Measurements from ENCODE around the gene EPHA1. TPM values are rescaled to one million over a fixed set of nuclear protein-coding genes. Genes with fewer than 3 reads are reported as not detected.
A peak's percentile ranks its signal among the peaks of the same experiment; 100 is the strongest.

Gene EPHA1
- 42.5 TPM for polyA plus RNA-seq
- long read RNA-seq, donor 1, partial matches to known transcripts: 0 of 1 reads
- long read RNA-seq, donor 1, other reads (novel, unspliced or antisense): 0 of 1 reads
- long read RNA-seq, donor 2, transcript EPHA1-201 (18 exons, 3,363 nt): major isoform, 6 of 19 reads
- long read RNA-seq, donor 2, partial matches to known transcripts: 13 of 19 reads
- long read RNA-seq, donor 2, other reads (novel, unspliced or antisense): 0 of 19 reads
- long read RNA-seq, donor 3, transcript EPHA1-201 (18 exons, 3,363 nt): major isoform, 9 of 9 reads
- long read RNA-seq, donor 3, partial matches to known transcripts: 0 of 9 reads
- long read RNA-seq, donor 3, other reads (novel, unspliced or antisense): 0 of 9 reads
- long read RNA-seq, donor 4: 0 reads
- long read RNA-seq, donor 5, partial matches to known transcripts: 0 of 3 reads
- long read RNA-seq, donor 5, other reads (novel, unspliced or antisense): 0 of 3 reads
- long read RNA-seq, donor 6, partial matches to known transcripts: 0 of 2 reads
- long read RNA-seq, donor 6, other reads (novel, unspliced or antisense): 0 of 2 reads
- long read RNA-seq, donor 7, partial matches to known transcripts: 104 of 116 reads
- long read RNA-seq, donor 7, other reads (novel, unspliced or antisense): 12 of 116 reads
- long read RNA-seq, donor 8, transcript EPHA1-201 (18 exons, 3,363 nt): major isoform, 8 of 22 reads
- long read RNA-seq, donor 8, partial matches to known transcripts: 13 of 22 reads
- long read RNA-seq, donor 8, other reads (novel, unspliced or antisense): 0 of 22 reads
- long read RNA-seq, donor 9, partial matches to known transcripts: 5 of 9 reads
- long read RNA-seq, donor 9, other reads (novel, unspliced or antisense): 0 of 9 reads
- long read RNA-seq, donor 10, transcript EPHA1-201 (18 exons, 3,363 nt): major isoform, 5 of 138 reads
- long read RNA-seq, donor 10, partial matches to known transcripts: 133 of 138 reads
- long read RNA-seq, donor 10, other reads (novel, unspliced or antisense): 0 of 138 reads
- long read RNA-seq, donor 11, transcript EPHA1-201 (18 exons, 3,363 nt): major isoform, 5 of 5 reads
- long read RNA-seq, donor 11, partial matches to known transcripts: 0 of 5 reads
- long read RNA-seq, donor 11, other reads (novel, unspliced or antisense): 0 of 5 reads

- no CpG with 5 or more reads among the region's 39 CpGs for WGBS (ENCODE audit: insufficient coverage, low lambda C conversion rate)
- DNase-seq: peak in 1 of 2 donors; percentile 80
- no peaks in the 10 kb centered on the region for H3K9me3 ChIP-seq (ENCODE audit: control insufficient read depth, low read depth, low read length)
- H3K4me3 ChIP-seq (ENCODE audit: low read length): peak within 1 kb of the TSS; percentile 58
- H3K27ac ChIP-seq (ENCODE audit: low read length): peak within 1 kb of the TSS; percentile 39
- H3K4me1 ChIP-seq (ENCODE audit: control insufficient read depth, insufficient read depth, low read length): peaks cover 39% of the 10 kb centered on the region
- H3K36me3 ChIP-seq (ENCODE audit: control insufficient read depth, insufficient read depth, low read length): no peaks in the 10 kb centered on the region
- no peaks in the 10 kb centered on the region for H3K27me3 ChIP-seq (ENCODE audit: control insufficient read depth, insufficient read depth, low read length)
Observed at GRCh38 chr7:143408686-143409561, at the start of gene EPHA1. Gene EPHA1 (minus strand): TSS chr7:143408856. CDS start chr7:143408805, 51 bp downstream.

GRCh38 chr7:143458263-143458662, 49.6 kb upstream of the EPHA1 start:
- Histone ChIP-seq H3K4me1 (ENCODE audit: control insufficient read depth, insufficient read depth, low read length) (no peaks in the 10 kb centered on the region), H3K27me3 (ENCODE audit: control insufficient read depth, insufficient read depth, low read length) (no peaks in the 10 kb centered on the region), H3K36me3 (ENCODE audit: control insufficient read depth, insufficient read depth, low read length) (no peaks in the 10 kb centered on the region), H3K4me3 (ENCODE audit: low read length) (no peak overlapping the region), H3K9me3 (ENCODE audit: control insufficient read depth, low read depth, low read length) (no peaks in the 10 kb centered on the region), H3K27ac (ENCODE audit: low read length) (no peak overlapping the region)
- no peak for DNase-seq
- WGBS (ENCODE audit: insufficient coverage, low lambda C conversion rate): no CpG with 5 or more reads among the region's 3 CpGs

DNA sequence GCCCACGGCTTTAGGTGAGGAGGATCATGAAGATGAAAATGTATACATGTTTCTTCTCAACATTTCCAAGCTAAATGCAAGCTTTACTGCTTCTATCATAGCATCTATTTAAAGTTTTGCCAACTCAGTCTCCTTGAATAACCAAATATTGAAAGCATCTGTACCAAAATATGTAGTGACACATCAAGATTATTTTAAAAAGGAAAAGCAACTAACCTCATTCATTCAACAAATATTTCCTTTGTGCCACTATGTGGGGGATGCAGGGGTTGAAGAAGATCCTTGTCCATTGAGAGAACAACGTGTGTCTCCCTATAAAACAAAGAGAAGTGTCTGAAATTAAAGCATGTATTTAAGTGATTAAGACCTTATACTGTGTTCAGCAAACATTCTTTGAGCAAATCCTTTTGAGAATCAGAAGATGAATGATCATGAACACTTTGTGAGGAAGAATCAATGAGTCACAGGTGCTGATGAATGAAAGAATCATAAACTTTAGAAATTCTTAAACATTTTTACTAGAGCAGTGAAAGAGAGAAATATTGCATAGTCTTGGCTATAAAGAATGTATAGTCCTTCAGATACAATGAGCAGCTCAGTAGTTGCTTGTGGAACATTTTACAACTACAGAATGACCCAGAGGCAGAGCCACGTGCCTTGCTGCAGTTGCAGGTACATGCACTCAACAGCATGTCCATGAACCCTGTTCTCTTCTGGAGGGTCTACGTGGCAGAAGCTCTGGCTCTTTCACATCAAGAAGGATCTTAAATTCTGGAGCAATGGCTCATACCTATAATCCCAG, 48.5 kb upstream of the EPHA1 start:
- Histone ChIP-seq H3K4me3 (ENCODE audit: low read length) (no peak overlapping the region), H3K4me1 (ENCODE audit: control insufficient read depth, insufficient read depth, low read length) (no peaks in the 10 kb centered on the region), H3K27ac (ENCODE audit: low read length) (no peak overlapping the region), H3K27me3 (ENCODE audit: control insufficient read depth, insufficient read depth, low read length) (no peaks in the 10 kb centered on the region), H3K36me3 (ENCODE audit: control insufficient read depth, insufficient read depth, low read length) (no peaks in the 10 kb centered on the region), H3K9me3 (ENCODE audit: control insufficient read depth, low read depth, low read length) (no peaks in the 10 kb centered on the region)
- 63% methylated on average over 2 of the region's 4 CpGs for WGBS (ENCODE audit: insufficient coverage, low lambda C conversion rate)
- DNase-seq: no peak

DNA sequence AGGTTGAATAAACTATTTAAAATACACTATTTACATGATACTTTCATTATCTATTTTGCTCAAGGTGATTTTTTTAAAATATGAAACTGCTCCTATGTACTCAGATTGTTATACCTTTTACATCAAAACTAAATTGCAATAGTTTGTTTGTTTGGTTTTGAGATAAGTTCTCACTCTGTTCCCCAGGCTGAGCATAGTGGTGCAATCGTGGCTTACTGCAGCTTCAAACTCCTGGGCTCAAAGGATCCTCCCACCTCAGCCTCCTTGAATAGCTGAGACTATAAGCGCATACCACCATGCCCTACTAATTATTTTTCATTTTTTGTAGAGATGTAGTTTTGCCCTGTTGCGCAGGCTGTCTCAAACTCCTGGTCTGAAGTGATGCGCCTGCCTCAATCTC, 47.3 kb upstream of the EPHA1 start:
- Histone ChIP-seq H3K27me3 (ENCODE audit: control insufficient read depth, insufficient read depth, low read length) (no peaks in the 10 kb centered on the region), H3K27ac (ENCODE audit: low read length) (no peak overlapping the region), H3K9me3 (ENCODE audit: control insufficient read depth, low read depth, low read length) (no peaks in the 10 kb centered on the region), H3K4me3 (ENCODE audit: low read length) (no peak overlapping the region), H3K4me1 (ENCODE audit: control insufficient read depth, insufficient read depth, low read length) (no peaks in the 10 kb centered on the region), H3K36me3 (ENCODE audit: control insufficient read depth, insufficient read depth, low read length) (no peaks in the 10 kb centered on the region)
- no CpG with 5 or more reads among the region's 4 CpGs for WGBS (ENCODE audit: insufficient coverage, low lambda C conversion rate)
- no peak for DNase-seq

DNA sequence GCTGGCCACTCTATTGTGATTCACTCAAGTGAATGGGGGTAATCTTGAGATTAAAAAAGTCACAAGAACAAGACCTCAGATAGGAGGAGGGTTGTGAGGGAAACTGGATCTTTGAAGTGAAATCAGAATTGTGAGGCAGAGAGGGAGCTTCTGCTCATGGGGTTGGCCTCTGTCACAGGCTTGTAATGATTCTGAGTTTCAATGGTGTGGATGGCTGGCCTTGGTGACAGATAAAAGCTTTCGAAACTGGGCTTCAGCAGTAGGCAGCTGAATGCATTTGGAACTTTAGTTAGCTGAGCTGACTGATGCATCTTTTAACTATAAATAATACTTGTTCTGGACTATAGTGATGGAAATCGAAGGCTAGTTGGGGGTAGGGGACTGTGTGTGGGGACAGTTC, 46.8 kb upstream of the EPHA1 start:
- Histone ChIP-seq H3K36me3 (ENCODE audit: control insufficient read depth, insufficient read depth, low read length) (no peaks in the 10 kb centered on the region), H3K4me3 (ENCODE audit: low read length) (no peak overlapping the region), H3K27me3 (ENCODE audit: control insufficient read depth, insufficient read depth, low read length) (no peaks in the 10 kb centered on the region), H3K27ac (ENCODE audit: low read length) (no peak overlapping the region), H3K9me3 (ENCODE audit: control insufficient read depth, low read depth, low read length) (no peaks in the 10 kb centered on the region), H3K4me1 (ENCODE audit: control insufficient read depth, insufficient read depth, low read length) (no peaks in the 10 kb centered on the region)
- DNase-seq: no peak
- 100% methylated on average over 1 of the region's 2 CpGs for WGBS (ENCODE audit: insufficient coverage, low lambda C conversion rate)

DNA sequence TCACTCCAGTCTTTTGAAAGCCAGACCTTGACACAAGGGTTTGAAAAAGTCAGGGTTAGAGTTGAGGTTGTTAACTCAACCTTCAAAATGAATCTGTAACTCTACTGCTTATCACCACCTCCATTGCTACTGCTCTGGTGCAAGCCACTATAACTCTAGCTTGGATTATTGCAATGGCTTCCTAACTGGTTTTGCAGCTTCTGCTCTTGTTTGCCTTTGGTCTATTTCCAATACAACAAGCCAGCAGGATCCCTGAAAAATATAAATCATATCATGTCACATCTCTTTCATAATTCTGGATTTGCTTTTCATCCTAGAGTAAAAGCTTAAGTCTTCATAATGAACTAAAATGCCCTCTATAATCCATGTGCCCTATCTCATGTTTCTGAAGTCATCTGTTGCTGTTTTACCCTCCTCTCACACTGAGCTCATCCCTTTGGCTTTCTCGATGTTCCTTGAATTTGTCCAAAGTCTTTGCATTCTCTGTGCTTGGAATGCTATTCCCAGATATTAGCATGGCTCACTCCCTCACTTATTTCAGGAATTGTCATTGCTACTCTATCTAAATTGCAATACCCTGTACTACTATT, 45.5 kb upstream of the EPHA1 start:
- no peaks in the 10 kb centered on the region for H3K9me3 ChIP-seq (ENCODE audit: control insufficient read depth, low read depth, low read length)
- 100% methylated on average over 1 of the region's 1 CpG for WGBS (ENCODE audit: insufficient coverage, low lambda C conversion rate)
- no peaks in the 10 kb centered on the region for H3K27me3 ChIP-seq (ENCODE audit: control insufficient read depth, insufficient read depth, low read length)
- no peak overlapping the region for H3K27ac ChIP-seq (ENCODE audit: low read length)
- no peaks in the 10 kb centered on the region for H3K36me3 ChIP-seq (ENCODE audit: control insufficient read depth, insufficient read depth, low read length)
- H3K4me3 ChIP-seq (ENCODE audit: low read length): no peak overlapping the region
- DNase-seq: no peak
- no peaks in the 10 kb centered on the region for H3K4me1 ChIP-seq (ENCODE audit: control insufficient read depth, insufficient read depth, low read length)

GRCh38 chr7:143452495-143452894, 43.8 kb upstream of the EPHA1 start:
- Histone ChIP-seq H3K27me3 (ENCODE audit: control insufficient read depth, insufficient read depth, low read length) (peaks cover 2% of the 10 kb centered on the region), H3K4me1 (ENCODE audit: control insufficient read depth, insufficient read depth, low read length) (no peaks in the 10 kb centered on the region), H3K27ac (ENCODE audit: low read length) (no peak overlapping the region), H3K4me3 (ENCODE audit: low read length) (no peak overlapping the region), H3K36me3 (ENCODE audit: control insufficient read depth, insufficient read depth, low read length) (no peaks in the 10 kb centered on the region), H3K9me3 (ENCODE audit: control insufficient read depth, low read depth, low read length) (no peaks in the 10 kb centered on the region)
- WGBS (ENCODE audit: insufficient coverage, low lambda C conversion rate): no CpG with 5 or more reads among the region's 2 CpGs
- DNase-seq: no peak

- no peak overlapping the region for H3K4me3 ChIP-seq (ENCODE audit: low read length)
- no peaks in the 10 kb centered on the region for H3K4me1 ChIP-seq (ENCODE audit: control insufficient read depth, insufficient read depth, low read length)
- H3K27ac ChIP-seq (ENCODE audit: low read length): no peak overlapping the region
- H3K9me3 ChIP-seq (ENCODE audit: control insufficient read depth, low read depth, low read length): no peaks in the 10 kb centered on the region
- peaks cover 4% of the 10 kb centered on the region for H3K27me3 ChIP-seq (ENCODE audit: control insufficient read depth, insufficient read depth, low read length)
- WGBS (ENCODE audit: insufficient coverage, low lambda C conversion rate): no CpG with 5 or more reads among the region's 1 CpG
- no peaks in the 10 kb centered on the region for H3K36me3 ChIP-seq (ENCODE audit: control insufficient read depth, insufficient read depth, low read length)
- no peak for DNase-seq
Observed at GRCh38 chr7:143451746-143452145, 43.1 kb upstream of the EPHA1 start.

GRCh38 chr7:143451122-143451521, 42.5 kb upstream of the EPHA1 start:
- H3K4me1 ChIP-seq (ENCODE audit: control insufficient read depth, insufficient read depth, low read length): no peaks in the 10 kb centered on the region
- no peak for DNase-seq
- H3K27me3 ChIP-seq (ENCODE audit: control insufficient read depth, insufficient read depth, low read length): peaks cover 4% of the 10 kb centered on the region

More at GRCh38 chr7:143451122-143451521, 42.5 kb upstream of the EPHA1 start:
- no peaks in the 10 kb centered on the region for H3K36me3 ChIP-seq (ENCODE audit: control insufficient read depth, insufficient read depth, low read length)
- H3K4me3 ChIP-seq (ENCODE audit: low read length): no peak overlapping the region
- no peaks in the 10 kb centered on the region for H3K9me3 ChIP-seq (ENCODE audit: control insufficient read depth, low read depth, low read length)
- no peak overlapping the region for H3K27ac ChIP-seq (ENCODE audit: low read length)
